ENCODE measurements around the gene ADAMTS2.

Gene ADAMTS2

GRCh38 chr5:179381691-179382090, 36.4 kb upstream of the ADAMTS2 start:
- no peak for DNase-seq (ENCODE audit: extremely low spot score)
- ChIA-PET POLR2A (no interaction called here), CTCF (no interaction called here)
- no peak for TF ChIP-seq ZNF384 (IDR thresholded peaks at IDR 0.05)
- TF ChIP-seq FOXA1 (IDR thresholded peaks at IDR 0.05): no peak
- no peak for TF ChIP-seq TARDBP (IDR thresholded peaks at IDR 0.05)
- TF ChIP-seq BHLHE40 (IDR thresholded peaks at IDR 0.05; ENCODE audit: borderline replicate concordance): no peak
- TF ChIP-seq LEF1 (IDR thresholded peaks at IDR 0.05; ENCODE audit: borderline replicate concordance): no peak
- TF ChIP-seq SP1 (IDR thresholded peaks at IDR 0.05): no peak
- no peak for TF ChIP-seq ELF4 (IDR thresholded peaks at IDR 0.05)
- TF ChIP-seq CTBP1 (IDR thresholded peaks at IDR 0.05; ENCODE audit: borderline replicate concordance): no peak
- no peak for TF ChIP-seq PKNOX1 (IDR thresholded peaks at IDR 0.05)

GRCh38 chr5:179380211-179381035, 35.2 kb upstream of the ADAMTS2 start:
- no peak for DNase-seq (ENCODE audit: extremely low spot score)
- ChIA-PET POLR2A (no interaction called here), CTCF (no interaction called here)
- TF ChIP-seq ELF4 (IDR thresholded peaks at IDR 0.05) (no peak), FOXM1 (IDR thresholded peaks at IDR 0.05; ENCODE audit: borderline replicate concordance) (no peak), FOXA1 (IDR thresholded peaks at IDR 0.05) (no peak), CTBP1 (IDR thresholded peaks at IDR 0.05; ENCODE audit: borderline replicate concordance) (no peak), FOXK2 (IDR thresholded peaks at IDR 0.05) (no peak)

GRCh38 chr5:179379321-179379890, 34.1 kb upstream of the ADAMTS2 start:
- CTCF ChIA-PET: no interaction called here
- no peak for DNase-seq (ENCODE audit: extremely low spot score)

GRCh38 chr5:179378441-179379271, 33.4 kb upstream of the ADAMTS2 start:
- CTCF ChIA-PET: no interaction called here
- POLR2A ChIA-PET: no interaction called here
- no peak for DNase-seq (ENCODE audit: extremely low spot score)
- TF ChIP-seq L3MBTL2 (conservative IDR thresholded peaks at IDR 0.05) (no peak), CTBP1 (IDR thresholded peaks at IDR 0.05; ENCODE audit: borderline replicate concordance) (no peak), ZNF384 (IDR thresholded peaks at IDR 0.05) (no peak), SP1 (IDR thresholded peaks at IDR 0.05) (no peak)

More at GRCh38 chr5:179379321-179379890, 34.1 kb upstream of the ADAMTS2 start:
- TF ChIP-seq SP1 (IDR thresholded peaks at IDR 0.05) (no peak), TARDBP (IDR thresholded peaks at IDR 0.05) (no peak), NFRKB (IDR thresholded peaks at IDR 0.05) (no peak), ZNF384 (IDR thresholded peaks at IDR 0.05) (no peak), LEF1 (IDR thresholded peaks at IDR 0.05; ENCODE audit: borderline replicate concordance) (no peak), ELF4 (IDR thresholded peaks at IDR 0.05) (no peak), PKNOX1 (IDR thresholded peaks at IDR 0.05) (no peak), L3MBTL2 (conservative IDR thresholded peaks at IDR 0.05) (no peak), BHLHE40 (IDR thresholded peaks at IDR 0.05; ENCODE audit: borderline replicate concordance) (no peak), CTBP1 (IDR thresholded peaks at IDR 0.05; ENCODE audit: borderline replicate concordance) (no peak), SUZ12 (IDR thresholded peaks at IDR 0.05) (no peak), ARNT (IDR thresholded peaks at IDR 0.05) (no peak), FOXK2 (IDR thresholded peaks at IDR 0.05) (no peak), HDGF (IDR thresholded peaks at IDR 0.05; ENCODE audit: borderline replicate concordance) (no peak), FOXA1 (IDR thresholded peaks at IDR 0.05) (no peak)
- POLR2A ChIA-PET: no interaction called here

GRCh38 chr5:179378116-179378440, 32.8 kb upstream of the ADAMTS2 start:
- POLR2A ChIA-PET: interaction anchor here (0.9 kb wide), 1 partner anchor 9 kb away, joined by 4 read pairs; no protein-coding TSS in a partner anchor

More at GRCh38 chr5:179378116-179378440, 32.8 kb upstream of the ADAMTS2 start:
- no peak for TF ChIP-seq PKNOX1 (IDR thresholded peaks at IDR 0.05)
- TF ChIP-seq FOXA1 (IDR thresholded peaks at IDR 0.05): no peak
- TF ChIP-seq SP1 (IDR thresholded peaks at IDR 0.05): no peak
- no peak for TF ChIP-seq ELF4 (IDR thresholded peaks at IDR 0.05)
- TF ChIP-seq CTBP1 (IDR thresholded peaks at IDR 0.05; ENCODE audit: borderline replicate concordance): no peak
- no peak for TF ChIP-seq TARDBP (IDR thresholded peaks at IDR 0.05)
- no peak for TF ChIP-seq BHLHE40 (IDR thresholded peaks at IDR 0.05; ENCODE audit: borderline replicate concordance)
- TF ChIP-seq NFRKB (IDR thresholded peaks at IDR 0.05): no peak
- TF ChIP-seq FOXM1 (IDR thresholded peaks at IDR 0.05; ENCODE audit: borderline replicate concordance): no peak
- TF ChIP-seq ARNT (IDR thresholded peaks at IDR 0.05): no peak
- TF ChIP-seq LEF1 (IDR thresholded peaks at IDR 0.05; ENCODE audit: borderline replicate concordance): no peak
- TF ChIP-seq HDGF (IDR thresholded peaks at IDR 0.05; ENCODE audit: borderline replicate concordance): no peak
- TF ChIP-seq SUZ12 (IDR thresholded peaks at IDR 0.05): no peak
- TF ChIP-seq L3MBTL2 (conservative IDR thresholded peaks at IDR 0.05): no peak
- TF ChIP-seq FOXK2 (IDR thresholded peaks at IDR 0.05): no peak
- no peak for TF ChIP-seq ZNF384 (IDR thresholded peaks at IDR 0.05)
- no peak for DNase-seq (ENCODE audit: extremely low spot score)
- CTCF ChIA-PET: no interaction called here
